HG02981 (cell line): ENCODE results near the gene PLEKHJ1.

Experiments used
- ATAC-seq: cut with Tn5 transposase; IDR thresholded peaks from one replicate; pipeline ENCODE4 v1.9.1; 2021; ENCODE audit warnings: mild to moderate bottlenecking, moderate library complexity; ENCODE audit not compliant: unreplicated experiment

The PLEKHJ1 gene

GRCh38 chr19:2237051-2237868, 1.1 kb upstream of the PLEKHJ1 start:
- no peak for ATAC-seq

DNA sequence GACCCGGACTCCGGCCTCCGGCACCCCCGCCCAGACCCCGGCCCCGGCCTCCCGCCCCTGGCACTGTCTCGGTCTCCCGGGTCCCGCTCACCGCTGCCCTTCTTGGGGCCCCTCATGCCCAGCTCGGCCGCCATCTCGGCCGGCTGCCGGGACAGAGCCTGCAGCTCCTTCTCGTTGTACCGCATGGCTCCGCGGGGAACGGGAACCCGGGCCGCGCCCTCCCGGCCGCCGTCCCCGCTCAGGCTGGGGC, 140 bp downstream of the PLEKHJ1 start:
- no peak for ATAC-seq

DNA sequence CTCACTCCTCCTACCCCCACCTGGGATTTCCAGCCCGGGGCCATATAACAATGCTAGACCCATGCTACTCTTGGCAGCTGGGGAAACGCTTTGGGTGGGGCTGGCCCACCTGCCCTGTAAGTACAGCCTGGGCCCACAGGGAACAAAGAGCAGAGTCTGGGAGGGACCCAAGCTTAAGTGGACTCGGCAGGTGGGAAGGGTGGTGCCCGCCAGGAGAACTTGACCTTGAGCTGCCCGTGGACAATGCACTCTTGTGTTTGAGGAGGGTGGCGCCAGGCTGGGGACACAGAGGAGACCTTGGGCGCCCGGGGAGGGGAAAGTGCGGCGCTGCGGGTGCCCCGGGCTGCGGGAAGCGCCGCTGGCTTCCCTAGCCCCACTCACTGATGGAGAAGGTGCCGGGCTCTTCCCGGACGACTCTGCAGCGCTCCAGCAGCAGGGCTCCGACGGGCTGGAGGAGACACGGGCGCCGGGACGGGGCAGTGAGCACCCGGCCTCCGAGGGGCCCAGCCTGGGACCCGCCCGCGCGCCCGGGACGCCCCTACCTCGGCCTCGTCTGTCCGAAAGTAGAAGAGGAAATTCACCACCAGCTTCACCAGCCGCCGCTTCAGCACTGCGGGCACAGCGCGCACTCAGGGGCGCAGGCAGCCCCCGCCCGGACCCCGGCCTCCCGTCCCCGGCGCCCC, 607 bp downstream of the PLEKHJ1 start:
- ATAC-seq = peak; percentile 5

DNA sequence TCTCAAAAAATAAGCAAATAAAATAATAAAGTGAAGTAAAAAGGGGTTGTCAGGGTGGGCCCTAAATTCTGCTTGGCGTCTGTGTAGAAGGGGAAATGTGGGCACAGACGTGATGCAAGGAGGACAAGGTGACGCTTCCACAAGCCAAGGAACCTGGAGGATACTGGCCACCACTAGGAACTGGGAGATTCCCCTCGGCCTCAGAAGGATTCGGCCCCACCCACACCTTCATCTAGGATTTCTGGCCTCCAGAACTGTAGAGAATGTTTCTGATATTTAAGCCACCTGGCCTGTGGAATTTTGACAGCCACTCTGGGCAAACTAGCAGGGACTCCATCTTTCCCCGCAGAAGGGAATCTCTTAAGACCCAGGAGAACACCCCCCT, 1.1 kb downstream of the PLEKHJ1 start:
- no peak for ATAC-seq

- ATAC-seq = no peak
Measured at GRCh38 chr19:2233601-2234280, 2.4 kb downstream of the PLEKHJ1 start.

DNA sequence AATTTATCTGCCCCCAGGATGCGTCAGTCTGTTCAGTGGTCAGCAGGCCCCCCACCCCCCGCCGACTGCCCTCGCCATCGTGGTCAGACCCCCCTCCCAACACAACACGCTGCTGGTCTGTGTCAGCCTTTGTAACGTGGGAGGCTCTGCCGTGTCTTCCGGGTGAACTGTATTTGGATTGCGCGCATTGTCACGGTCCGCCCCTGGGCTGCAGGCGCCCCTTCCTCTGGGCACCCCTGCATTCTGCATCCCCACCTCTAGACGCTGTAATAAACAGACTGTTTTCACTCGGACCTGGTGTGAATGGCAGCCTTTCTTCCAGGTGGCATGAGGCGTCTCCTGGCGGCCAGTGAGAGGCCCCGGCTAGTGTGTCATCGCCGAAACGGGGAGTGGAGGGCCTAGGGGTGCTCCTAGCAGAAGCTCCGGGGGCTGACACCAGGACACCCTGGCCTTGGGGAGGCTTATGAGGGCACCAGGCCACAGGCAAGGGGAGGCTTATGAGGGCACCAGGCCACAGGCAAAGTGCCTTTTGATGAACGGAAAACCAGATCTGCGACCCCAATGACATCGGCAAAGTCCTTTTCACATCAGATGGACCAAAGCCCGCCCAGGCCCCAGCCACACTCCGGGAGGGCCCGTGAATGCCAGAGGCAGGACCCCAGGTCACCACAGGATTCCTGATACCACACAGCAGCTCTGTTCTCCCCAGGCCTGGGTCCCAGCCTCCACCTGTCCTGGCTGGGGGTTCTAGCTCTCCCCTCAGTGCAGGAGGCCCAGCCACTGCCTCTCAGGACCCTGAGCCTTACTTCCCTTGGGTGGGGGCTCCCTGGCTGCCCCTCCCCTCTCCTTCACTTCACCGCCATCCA, 3.6 kb downstream of the PLEKHJ1 start:
- ATAC-seq = no peak

DNA sequence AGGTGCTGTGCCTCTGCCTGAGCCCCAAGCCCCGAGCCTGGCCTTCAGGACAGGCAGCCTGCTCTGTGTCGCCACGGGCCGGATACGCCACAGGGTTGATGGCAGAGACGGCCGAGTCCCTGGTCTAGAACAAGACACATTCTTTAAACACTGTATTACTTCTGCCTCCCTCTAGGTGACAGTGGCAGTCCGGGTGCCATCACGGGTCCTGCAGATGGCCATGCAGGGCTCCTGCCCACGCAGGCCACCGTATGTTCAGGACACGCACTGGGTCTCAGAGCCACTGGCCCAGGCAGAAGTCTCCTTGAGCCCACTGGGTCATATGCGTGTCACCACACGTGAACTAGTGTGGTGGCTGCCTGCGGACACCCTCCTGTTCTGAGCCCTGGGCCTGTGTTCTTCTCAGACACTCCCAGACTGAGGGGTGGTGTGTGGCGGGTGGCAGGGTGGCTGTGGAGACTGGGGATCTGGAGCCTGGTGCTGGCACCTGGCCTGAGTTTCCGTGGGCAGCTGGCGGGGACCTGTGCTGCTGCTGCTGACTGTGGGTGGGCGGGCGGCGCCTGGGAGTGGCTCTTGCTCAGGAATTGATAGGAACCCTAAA, 4.4 kb downstream of the PLEKHJ1 start:
- no peak for ATAC-seq

- ATAC-seq = no peak
Measured at GRCh38 chr19:2230807-2231533, 5.2 kb downstream of the PLEKHJ1 start.

- no peak for ATAC-seq
Measured at GRCh38 chr19:2230033-2230531, 6.0 kb downstream of the PLEKHJ1 start.

DNA sequence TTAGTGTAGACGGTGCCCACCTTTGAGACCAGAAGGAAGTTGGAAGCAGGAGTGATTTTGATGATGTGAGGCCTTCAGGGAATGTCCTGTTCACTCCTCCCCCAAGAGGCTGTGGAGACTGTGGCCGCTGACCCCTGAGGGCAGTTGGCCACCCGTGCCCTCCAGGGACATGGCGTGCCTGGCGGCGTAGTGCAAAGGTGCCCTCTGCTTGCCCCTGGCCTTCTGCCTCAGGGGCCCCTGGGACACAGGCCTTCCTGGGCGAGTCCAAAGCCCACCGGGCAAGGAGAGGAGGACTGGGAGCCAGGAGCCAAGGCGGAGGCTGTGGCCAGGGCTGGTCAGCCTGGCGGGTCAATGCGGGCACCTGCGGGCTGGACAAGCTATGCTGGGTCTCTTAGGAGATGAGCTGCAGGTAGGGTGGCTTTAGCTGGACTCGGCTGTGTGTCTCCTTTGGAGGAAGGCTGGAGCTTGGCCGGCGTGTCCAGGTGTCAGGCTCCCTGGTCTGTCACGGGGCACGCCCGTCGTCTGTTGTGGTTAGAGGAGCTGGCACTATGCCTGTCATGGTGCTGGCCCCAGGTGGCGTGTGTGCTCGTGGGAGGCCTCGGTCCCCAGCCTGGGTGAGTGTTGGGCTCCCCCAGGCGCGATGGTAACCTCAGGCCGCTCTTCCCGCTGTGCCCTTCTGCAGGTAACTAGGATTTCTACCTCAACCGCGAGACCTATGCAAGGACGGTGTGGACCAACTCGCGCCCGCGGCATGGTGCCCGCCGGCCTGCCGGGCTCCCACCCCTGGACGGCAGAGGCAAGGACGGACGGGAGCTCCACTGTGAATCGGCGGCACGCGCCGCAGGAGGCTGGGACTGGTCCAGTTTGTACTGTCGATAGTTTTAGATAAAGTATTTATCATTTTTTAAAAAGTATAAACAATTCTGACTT, 6.8 kb downstream of the PLEKHJ1 start:
- no peak for ATAC-seq

DNA sequence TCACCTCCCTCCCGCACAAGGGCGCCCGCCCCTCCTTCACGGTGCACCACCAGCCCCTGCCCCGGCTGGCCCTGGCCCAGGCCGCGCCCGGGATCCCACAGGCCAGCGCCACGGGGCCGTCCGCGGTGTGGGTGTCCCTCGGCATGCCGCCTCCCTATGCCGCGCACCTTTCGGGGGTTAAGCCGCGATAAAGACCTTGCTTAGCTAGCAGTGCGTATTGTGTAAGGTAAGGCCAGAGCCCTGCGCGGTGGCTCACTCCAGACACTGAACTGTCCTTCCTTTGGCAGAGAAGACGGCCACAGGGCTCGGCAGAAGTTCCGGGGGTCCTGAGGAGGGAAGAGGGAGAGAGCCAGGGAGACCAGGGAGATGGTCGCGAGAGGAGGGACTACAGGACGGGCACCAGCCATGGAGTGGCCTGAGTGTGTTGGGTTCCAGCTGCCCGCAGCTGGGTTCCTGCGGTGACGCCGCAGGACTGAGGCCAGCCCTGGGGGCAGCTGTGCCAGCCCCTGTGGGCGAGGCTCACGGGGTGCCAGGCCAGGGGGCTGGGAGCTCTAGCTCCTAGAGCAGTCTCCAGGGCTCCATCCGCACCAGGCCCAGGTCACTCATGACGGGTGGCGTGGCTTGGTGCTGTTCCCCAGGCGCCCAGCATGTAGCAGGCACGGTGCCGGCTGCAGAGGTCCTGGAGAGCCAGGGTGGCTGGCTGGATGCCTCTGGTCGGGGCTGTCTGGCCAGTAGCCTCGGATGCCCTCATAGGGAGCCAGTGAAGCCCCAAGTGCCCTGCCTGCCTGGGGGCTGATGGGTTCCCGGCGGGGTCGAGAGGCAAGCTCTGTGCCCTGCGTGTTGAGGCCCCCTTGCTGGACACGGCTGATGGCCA, 7.7 kb downstream of the PLEKHJ1 start:
- no peak for ATAC-seq

DNA sequence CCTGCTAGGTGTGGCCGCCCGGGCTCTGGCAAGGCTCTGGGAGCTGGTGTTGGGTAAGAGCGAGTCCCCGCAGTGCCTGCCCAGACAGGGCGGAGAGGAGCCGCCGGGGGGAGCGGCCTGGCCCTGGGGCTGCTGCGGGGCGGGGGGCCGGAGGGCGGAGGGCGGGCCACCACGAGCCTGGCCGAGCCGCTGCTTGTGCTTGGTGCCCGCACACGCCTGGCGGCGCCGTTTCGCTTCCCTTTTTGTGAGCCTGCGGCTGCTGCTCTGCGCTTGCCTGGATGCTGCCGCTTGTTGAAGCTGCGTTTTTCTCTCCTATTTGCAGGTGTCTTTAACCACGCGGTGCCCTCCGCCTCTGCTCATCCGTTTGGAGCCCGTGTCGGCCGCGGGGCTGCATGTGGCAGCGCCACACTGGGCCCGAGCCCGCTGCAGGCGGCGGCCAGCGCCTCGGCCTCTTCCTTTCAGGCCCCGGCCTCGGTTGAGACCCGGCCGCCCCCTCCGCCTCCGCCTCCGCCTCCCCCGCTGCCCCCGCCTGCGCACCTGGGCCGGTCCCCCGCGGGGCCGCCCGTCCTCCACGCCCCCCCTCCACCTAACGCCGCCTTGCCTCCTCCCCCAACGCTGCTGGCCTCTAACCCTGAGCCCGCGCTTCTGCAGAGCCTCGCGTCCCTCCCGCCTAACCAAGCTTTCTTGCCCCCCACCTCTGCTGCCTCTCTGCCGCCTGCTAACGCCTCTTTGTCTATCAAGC, 8.5 kb downstream of the PLEKHJ1 start:
- ATAC-seq = no peak

DNA sequence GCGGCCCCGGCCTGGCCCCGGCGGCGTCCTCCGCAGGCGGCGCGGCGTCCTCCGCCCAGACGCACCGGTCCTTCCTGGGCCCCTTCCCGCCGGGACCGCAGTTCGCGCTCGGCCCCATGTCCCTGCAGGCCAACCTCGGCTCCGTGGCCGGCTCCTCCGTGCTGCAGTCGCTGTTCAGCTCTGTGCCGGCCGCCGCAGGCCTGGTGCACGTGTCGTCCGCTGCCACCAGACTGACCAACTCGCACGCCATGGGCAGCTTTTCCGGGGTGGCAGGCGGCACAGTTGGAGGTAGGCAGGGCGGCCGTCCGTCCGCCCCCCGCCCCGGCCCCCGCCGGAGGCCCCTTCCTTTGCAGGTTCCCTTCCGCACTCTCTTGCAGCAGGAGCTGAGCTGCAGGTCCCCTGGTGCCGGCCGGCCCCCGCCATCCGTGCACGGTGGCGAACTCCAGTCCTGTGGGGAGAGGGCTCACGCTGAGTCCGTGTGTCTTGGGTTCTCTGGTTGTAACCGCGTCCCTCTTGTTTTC, 9.2 kb downstream of the PLEKHJ1 start:
- ATAC-seq = no peak

- no peak for ATAC-seq
Measured at GRCh38 chr19:2226051-2226839, 9.9 kb downstream of the PLEKHJ1 start.

- no peak for ATAC-seq
Measured at GRCh38 chr19:2225415-2226050, 10.6 kb downstream of the PLEKHJ1 start.
